AG20443 (cell line): Measurements from ENCODE around the gene OSBPL8.
"Not testable (repeated sequence)": the region's sequence is repeated elsewhere in the genome, so short reads cannot be mapped to it uniquely, and the experiment has no call there.

Experiments used
- DNase-seq: peaks from one replicate; pipeline ENCODE4 v3.0.0; 2012; ENCODE audit warnings: low spot score, mixed read lengths

OSBPL8 gene

DNA sequence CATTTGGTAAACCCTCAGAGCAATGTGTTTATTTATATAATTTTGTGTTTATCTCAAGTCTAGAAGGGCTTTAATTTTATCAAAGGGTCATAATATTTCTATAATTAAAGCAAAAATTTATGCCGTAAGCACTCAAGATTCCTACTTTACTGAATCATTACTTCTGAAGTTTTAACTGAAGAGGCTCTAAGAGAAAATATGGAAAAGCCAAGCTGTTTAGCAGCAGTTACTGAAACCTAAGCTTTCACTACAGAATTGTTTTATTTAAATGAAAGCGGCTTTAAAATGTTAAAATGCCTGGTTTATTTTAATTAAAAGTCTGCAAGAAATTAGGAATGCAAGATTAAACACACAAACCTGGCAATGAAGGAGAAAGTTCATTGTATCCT, 137.4 kb downstream of the OSBPL8 start:
- no peak for DNase-seq

DNA sequence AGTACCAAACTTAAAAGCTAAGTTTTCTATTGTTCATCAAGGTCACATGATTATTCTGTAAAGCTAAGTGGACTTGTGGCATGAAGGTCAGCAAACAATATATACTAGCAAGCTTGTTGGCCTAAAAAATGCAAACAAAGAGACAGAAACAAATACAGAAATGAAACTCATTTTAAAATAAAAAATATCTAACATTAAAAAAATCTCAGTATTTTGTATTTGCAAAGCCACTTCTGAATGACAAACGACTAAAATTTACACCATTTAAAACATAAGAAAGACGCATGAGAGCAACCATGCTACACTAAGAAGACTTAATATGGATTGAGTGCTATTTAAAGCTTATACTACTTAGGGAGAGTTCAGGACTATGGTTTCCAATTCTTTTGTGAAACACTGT, 138.5 kb downstream of the OSBPL8 start:
- no peak for DNase-seq

DNA sequence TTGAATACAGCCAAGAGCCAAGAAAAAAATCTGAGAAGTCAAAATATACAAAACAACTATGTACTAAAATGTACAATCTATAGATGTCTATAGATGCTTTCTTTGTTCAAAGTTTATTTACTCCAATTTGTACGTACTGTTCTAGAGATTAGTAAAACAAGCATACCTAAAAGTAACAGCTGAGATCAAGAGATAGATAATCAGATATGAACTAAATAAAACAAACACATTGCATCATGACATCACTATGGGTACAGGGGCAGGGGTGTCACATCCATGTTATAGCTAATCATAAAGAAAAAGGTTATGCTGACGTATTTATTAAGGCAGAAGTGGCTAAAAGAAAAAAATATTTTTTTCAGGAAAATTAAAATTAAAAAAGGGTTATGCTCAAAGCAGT, 139.3 kb downstream of the OSBPL8 start:
- DNase-seq: no peak

DNA sequence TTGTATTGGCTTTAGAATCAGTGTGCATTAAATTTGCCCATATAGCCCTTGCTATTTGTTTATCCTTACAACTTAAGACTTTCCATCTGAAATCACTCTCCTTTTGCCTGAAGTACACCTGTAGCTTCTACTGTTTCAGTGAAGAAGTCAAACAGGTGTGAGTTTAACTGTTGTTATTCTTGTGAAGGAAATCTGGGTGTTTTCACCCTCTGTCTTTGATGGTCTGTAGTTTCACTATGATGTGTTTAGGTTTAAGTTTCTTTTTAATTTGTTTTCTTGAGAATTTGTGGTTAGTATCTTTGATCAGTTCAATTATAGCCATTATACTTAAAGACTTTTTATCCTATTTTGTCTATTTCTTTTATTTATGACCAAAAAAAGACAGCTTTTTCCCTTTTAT, 142.5 kb downstream of the OSBPL8 start:
- DNase-seq: no peak

DNA sequence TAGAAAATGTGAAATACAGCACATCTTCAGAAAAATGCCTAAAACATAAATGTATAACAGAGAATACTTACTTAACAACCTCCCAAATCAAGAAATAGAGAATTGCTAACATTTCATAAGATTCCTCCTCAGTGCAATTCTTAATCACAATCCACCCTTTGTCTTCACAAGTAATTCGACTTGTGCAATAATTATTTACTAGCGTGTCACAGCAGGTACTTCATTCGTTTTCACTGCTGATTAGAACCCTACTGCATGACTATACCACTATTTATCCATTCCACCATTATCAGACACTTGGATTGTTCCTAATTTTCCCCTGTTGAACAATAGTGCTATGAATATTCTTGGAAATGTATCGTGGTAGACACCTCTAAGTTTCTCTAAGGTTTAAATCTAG, 146.4 kb downstream of the OSBPL8 start:
- no peak for DNase-seq

DNA sequence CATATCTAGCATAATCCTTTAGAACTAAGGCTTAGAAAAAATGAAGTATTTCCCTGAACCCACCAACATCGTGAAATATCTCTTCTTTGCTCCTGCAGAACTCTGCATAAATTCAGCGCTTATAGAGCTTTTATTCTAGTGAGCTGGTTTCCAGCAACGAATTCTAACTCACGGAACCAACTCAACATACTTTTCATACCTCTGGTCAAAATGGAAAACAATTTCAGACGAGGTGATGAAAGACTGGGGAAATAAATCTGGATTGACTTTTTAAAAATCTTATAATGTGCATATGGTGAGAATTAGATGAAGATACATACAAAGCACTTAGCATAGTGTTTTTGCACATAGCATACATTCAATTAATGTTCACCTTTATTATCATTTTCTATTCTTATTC, 148.8 kb downstream of the OSBPL8 start:
- DNase-seq: no peak

DNA sequence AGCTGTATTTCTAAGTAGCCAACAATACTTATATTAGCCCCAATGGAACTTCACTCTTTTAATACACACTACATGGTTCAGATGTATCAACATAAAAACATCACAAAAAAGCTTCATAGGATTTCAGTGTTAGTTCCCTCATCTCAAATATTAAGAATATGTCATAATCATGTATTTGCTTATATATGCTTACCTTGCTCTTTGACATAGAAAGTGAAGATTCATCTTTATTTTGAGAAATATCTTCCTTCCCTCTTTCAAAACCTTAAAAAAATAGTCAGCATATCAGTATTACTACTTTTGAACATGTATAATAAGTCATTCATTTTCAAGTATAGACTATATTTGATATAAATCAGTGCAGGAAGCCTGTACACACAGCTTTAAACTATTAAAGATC, 149.2 kb downstream of the OSBPL8 start:
- DNase-seq: no peak

DNA sequence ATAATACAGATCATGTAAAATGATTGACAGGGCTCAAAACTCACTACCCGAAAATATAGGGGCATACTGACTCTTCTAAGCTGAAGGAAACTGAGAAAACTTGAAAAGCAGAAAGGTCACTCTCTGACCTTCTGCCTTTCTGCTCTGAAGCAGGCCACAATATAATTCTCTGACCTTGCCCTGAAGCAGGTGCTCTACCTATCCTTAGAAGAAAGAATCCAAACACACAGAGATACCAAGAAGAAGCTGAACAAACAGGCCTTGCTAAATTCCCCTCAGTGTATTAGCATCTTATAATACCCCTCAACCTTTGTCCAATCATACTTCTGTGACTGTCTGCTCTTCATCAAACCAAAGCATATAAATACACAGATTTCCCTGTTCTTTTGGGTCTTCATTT, 150.5 kb downstream of the OSBPL8 start:
- no peak for DNase-seq

DNA sequence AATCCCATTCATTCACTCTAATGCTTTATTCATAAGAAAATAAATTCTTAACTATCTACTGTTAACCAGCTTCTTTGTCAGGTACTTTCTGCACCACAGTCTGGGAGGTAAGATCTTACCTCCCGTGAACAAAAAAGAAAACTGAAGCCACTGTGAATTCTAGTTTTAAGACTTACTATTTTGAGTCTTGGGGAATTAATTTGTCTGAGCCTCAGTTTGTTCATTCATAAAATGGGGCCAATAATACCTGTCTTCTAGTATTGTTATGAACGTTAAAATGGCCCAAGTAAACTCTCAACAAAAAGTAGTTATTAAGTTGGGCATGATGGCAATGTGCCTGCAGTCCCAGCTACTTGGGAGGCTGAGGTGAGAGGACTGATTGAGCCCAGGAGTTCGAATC, 151.9 kb downstream of the OSBPL8 start:
- no peak for DNase-seq

DNA sequence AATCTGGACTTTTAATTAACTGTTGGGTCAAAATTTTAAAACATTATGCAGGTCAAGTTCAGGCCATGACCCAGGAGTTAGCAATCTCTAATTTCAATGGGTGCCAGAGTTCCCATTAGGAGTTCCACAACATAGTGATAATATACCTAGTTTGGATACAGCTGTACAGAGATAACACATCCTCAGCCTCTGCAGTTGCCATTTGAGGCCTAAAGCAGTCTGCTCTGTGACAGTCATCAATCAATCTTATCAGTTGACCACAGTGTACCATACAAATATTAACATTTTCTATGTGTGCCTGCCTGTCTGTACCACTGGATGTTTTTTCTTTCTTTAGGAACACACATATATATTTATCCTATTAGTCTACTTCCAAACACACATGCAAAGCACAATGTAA, 157.3 kb downstream of the OSBPL8 start:
- no peak for DNase-seq

DNA sequence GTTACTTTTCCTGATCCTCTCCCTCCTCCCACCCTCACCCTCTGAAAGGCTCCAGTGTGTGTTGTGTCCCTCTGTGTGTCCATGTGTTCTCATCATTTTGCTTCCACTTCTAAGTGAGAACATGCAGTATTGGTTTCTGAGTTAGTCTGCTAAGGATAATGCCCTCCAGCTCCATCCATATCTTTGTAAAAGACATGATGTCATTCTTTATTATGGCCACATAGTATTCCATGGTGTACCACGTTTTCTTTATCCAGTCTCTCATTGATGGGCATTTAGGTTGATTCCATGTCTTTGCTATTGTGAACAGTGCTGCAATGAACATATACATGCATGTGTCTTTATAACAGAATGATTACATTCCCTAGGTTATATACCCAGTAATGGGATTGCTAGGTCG, 159.4 kb downstream of the OSBPL8 start:
- no peak for DNase-seq

DNA sequence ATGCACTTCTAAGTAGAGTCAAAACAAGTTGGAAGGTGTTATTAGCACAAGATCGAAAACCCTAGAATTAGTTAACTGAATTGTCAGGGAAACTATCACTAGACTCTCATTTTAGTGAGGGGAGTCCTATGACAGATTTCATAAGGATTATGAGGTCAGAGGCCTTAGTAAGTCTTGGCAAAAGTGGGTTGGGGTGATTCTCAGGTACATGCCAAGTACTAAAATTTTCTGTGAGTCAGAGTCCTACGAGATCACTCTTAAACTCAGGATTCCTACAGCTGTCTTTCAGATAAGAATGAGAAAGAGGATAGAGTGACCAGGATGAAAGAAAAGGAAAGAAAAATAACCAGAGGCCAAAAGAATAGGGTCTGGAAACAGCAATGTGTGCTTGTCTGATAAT, 160.5 kb downstream of the OSBPL8 start:
- no peak for DNase-seq

DNA sequence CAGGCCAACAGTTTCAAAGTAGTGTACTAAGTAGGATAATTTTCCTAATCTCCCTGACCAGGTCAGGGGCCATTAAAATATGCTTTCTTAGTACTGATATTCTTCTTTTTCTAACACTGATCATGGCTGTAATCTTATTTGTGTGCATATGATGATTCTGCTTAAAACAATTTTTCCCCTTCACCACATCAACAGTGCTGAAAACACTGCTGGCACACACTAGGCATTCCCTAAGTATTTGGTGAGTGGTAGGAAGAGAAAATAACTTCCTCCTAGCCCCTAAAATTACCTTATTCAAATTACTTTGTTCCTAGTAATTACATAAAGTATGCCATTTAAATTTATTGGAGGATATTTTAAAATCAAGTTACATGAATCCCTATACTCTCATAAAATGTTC, 161.5 kb downstream of the OSBPL8 start:
- DNase-seq: peak; percentile 17

DNA sequence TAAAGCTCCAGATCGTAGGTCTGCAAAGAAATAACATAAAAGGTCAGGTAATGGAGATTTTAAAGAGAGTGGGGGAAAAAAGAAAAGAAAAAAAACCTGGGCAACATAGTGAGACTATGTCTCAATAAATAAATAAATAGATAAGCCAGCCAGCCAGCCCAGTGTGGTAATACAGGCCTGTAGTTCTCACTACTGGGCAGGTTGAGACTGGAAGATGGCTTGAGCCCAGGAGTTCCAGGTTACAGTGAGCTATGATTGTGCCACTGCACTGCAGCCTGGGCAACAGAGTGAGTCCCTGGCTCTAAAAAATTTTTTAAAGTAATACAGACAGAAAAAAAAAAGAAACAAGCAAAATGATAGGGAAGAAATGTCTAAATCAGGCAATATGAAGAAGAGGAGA, 168.1 kb downstream of the OSBPL8 start:
- DNase-seq: no peak

DNA sequence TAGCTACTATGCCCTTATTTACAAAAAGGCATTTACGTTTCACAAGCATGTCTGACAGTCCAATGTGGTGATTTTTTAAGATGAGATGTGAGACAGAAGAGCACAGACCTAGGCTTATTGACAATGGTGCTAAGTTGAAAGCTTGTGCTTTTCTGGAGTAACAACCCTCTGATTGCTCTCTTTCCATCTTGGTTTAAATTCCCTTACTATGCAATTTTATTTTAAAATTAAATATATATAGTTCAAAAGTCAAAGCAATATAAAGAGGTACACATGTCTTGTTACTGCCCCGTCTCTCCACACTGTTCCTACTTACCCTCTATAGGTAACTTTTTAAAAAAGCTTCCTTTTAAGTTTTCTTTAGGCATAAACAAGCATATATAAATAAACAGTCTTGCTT, 172.0 kb downstream of the OSBPL8 start:
- DNase-seq: no peak

DNA sequence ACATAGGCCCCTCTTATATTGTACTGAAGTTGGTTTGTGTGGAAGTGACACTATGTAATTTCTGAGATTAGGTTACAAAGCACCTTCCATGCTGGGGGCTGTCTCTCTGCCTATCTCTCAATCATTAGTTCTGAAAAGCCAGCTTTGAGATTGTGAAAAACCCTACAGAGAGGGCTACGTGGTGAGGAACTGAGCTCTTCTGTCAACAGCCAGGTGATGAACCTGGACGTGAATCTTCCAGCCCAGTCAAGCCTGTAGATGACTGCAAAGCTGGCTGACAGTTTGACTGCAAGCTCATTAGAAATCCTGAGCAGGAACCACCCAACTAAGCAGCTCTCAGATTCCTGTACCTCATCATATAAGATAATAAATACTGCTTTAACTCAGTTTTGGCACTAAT, 175.0 kb downstream of the OSBPL8 start:
- DNase-seq: no peak

DNA sequence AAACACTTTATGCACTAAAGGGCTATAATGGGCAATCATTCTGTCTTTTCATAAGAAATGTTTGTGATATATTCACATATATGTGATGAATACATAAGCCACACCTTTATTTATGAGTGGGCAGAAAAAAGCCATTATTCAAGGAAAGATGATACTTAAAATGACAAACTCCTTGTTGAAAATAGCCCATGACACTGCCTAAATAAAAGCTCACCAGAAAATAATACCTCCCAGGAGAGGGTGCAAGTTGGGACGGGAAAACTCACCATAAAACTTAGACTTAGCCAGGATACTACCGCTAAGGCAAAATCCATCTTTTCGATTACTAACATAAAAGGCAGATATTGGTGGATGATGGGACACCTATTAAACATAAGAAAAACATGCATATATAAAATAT, 175.6 kb downstream of the OSBPL8 start:
- DNase-seq: no peak

DNA sequence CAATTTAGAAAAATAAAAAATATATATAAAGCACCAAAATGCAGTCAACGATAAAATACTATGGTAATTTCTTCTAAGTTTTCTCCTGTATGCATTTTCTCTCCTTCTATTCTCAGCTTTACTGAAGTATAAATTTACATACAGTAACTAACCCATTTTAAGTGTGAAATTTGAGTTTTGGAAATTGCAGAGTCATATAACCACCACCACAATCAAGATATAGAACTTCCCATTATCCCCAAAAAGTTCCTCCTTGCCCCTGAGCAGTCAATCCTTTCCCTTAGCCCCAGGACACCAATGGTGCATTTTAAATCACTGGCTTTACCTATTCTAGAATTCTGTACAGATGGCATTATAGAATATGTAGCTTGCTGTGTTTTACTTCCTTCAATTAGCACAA, 180.3 kb downstream of the OSBPL8 start:
- no peak for DNase-seq

DNA sequence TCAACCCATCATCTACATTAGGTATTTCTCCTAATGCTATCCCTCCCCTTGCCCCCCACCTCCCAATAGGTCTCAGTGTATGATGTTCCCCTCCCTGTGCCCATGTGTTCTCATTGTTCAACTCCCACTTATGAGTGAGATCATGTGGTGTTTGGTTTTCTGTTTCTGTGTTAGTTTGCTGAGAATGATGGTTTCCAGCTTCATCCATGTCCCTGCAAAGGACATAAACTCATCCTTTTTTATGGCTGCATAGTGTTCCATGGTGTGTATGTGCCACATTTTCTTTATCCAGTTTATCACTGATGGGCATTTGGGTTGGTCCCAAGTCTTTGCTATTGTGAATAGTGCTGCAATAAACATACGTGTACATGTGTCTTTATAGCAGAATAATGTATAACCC, 182.7 kb downstream of the OSBPL8 start:
- DNase-seq: not testable (repeated sequence)

DNA sequence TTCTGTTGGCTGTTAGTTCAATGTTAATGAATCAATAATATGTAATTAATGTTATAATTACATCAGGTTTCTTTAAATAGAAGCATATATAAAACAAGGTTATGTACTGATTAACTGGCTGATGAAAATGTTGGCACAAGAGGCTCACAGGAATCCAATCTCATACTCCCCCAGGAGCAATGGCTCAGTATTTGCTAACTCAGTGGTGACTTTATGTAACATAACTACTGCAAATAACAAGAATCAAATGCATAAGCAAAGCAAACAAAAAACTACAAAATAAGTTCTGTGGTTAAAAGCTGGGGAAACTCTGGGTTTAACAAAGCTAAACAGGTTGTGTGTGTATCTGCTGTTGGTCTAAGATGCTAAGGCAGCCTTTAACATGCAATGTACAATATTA, 183.6 kb downstream of the OSBPL8 start:
- no peak for DNase-seq

DNA sequence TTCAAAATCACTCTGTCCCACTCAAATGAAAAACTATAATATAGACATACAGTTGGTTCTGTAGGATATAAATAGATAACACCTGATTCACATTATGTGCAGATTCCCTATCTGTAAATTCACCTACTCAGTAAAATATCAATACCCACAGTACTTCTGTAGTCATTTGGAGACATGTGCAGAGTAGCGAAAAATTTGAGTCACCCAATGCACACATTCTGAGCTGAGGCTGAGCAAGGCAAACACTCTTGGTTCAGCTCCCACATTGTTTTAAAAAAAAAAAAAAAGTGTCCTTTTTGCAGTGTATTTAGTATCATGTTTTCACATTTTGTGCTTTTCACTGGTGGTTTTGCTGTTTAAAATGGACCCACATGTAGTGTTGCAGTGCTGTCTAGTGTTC, 184.1 kb downstream of the OSBPL8 start:
- DNase-seq: no peak

DNA sequence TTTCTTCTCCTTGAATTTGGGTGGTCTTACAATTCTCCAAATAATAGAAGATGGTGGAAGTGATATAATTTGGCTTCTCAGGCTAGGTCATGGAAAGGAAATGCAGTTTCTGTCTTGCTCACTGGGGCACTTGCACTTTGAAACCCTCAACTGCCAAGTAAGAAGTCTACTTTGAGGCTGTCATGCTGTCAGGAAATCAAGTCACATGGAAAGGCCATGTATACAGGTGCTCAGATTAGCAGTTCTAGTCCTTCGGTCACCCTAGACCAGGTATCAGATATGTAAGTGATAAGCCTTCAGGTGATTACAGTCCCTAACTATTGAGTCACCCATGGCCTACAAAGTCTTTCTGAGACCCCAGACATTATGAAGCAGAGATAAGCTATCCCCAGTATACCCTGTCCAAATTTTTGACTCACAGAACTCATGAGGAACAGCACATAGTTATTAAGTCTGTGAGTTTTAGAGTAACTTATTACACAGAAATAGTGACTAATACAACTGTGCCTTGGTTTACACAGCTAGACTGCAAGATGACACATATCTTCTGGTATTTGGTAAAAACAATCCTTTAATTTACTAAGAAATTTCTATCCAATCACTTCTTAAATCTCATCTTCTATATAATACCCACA, 185.1 kb downstream of the OSBPL8 start:
- DNase-seq: peak; percentile 7

DNA sequence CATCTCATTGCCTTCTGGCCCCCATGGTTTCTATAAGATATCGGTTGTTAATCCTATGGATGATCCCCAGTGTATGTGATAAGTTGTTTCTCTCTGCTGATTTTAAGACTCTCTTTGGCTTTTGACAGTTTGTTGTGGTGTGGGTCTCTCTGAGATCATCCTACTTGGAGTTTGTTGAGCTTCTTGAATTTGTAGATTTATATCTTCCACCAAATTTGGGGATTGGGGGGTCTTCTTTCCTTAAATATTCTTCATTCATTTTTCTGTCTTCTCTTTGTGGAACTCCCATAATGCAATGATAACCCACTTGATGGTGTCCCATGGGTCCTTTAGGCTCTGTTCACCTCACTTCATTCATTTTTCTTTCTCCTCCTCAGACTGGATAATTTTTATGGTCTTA, 191.3 kb downstream of the OSBPL8 start:
- DNase-seq: no peak

DNA sequence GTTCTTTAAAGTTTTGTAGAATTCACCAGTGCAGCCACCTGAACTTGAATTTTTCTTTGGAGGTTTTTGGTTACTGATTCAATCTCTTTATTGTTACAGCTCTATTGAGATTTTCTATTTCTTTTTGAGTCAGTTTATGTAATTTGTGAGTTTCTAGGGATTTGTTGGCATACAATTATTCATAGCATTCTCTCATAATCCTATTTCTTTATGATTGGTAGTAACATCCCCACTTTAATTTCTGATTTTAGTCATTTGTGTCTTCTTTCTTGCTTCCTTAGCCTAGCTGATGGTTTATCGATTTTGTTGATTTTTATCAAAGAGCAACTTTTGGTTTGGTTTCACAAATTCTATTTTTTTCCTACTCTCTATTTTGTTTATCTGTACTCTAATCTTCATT, 193.4 kb downstream of the OSBPL8 start:
- DNase-seq: no peak

DNA sequence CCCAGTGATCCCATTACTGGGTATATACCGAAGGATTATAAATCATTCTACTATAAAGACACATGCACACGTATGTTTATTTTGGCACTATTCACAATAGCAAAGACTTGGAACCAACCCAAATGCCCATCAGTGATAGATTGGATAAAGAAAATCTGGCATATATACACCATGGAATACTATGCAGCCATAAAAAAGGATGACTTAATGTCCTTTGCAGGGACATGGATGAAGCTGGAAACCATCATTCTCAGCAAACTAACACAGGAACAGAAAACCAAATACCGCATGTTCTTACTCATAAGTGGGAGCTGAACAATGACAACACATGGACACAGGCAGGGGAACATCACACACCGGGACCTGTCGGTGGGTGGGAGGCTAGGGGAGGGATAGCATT, 195.4 kb downstream of the OSBPL8 start:
- DNase-seq: not testable (repeated sequence)
